Measurements from ENCODE around the gene IFT20.

DNA sequence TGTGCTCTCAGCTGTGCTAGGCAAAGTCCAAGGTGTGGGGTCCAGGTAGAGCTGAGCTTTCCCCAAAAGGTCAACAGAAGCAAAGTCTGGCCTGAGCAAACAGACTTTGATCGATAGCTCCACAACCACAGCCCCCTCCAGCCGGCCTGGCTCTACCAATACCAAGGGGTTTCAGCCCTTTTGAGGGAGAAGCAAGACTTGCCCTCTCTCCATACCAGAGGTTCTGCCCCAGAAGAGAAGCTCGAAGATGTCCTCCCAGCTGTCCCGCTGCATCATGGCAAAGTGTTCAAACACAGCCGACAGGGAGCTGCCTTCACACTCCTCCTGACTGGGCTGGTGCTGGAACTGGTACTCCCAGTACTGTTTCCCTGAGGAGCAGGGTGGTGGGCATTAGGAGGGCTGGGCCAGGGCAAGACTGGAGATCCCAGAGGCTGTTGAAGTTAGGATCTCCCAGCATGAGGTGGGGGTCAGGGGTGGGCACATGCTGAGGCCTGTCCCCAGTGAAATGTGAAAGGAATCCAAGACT is 33.1 kb upstream of the IFT20 start:
- TF ChIP-seq POLR2AphosphoS5 (IDR thresholded peaks at IDR 0.05; ENCODE audit: low read depth, low read length) (no peak), SIN3A (IDR thresholded peaks at IDR 0.05; ENCODE audit: borderline replicate concordance, insufficient read depth, low read length) (no peak)
